HG03354 (cell line): ENCODE data around the gene CELF2.
A peak's percentile ranks its signal among the peaks of the same experiment; 100 is the strongest.

Experiments used
- ATAC-seq: cut with Tn5 transposase; IDR thresholded peaks from one replicate; pipeline ENCODE4 v1.9.1; 2021; ENCODE audit warnings: mild to moderate bottlenecking; ENCODE audit not compliant: unreplicated experiment, poor library complexity, severe bottlenecking

The CELF2 gene

GRCh38 chr10:11276449-11276990 is 258.8 kb downstream of the CELF2 start:
- no peak for ATAC-seq

- no peak for ATAC-seq
Observed at GRCh38 chr10:11279314-11279713, 261.6 kb downstream of the CELF2 start.

GRCh38 chr10:11280187-11280932 is 262.7 kb downstream of the CELF2 start:
- no peak for ATAC-seq

GRCh38 chr10:11282156-11282555 is 264.5 kb downstream of the CELF2 start:
- no peak for ATAC-seq

- ATAC-seq = no peak
Observed at GRCh38 chr10:11282661-11283060, 265.0 kb downstream of the CELF2 start.

GRCh38 chr10:11284291-11285085 is 266.8 kb downstream of the CELF2 start:
- no peak for ATAC-seq

- ATAC-seq = no peak
Observed at GRCh38 chr10:11285171-11285570, 267.5 kb downstream of the CELF2 start.

GRCh38 chr10:11286261-11286852 is 268.7 kb downstream of the CELF2 start:
- ATAC-seq = peak; percentile 84

- ATAC-seq = no peak
Observed at GRCh38 chr10:11288302-11288701, 270.6 kb downstream of the CELF2 start.

GRCh38 chr10:11290156-11290890 is 272.7 kb downstream of the CELF2 start:
- no peak for ATAC-seq

GRCh38 chr10:11292576-11293302 is 275.1 kb downstream of the CELF2 start:
- ATAC-seq = no peak

GRCh38 chr10:11293332-11293731 is 275.7 kb downstream of the CELF2 start:
- ATAC-seq = no peak

- ATAC-seq = no peak
Observed at GRCh38 chr10:11294831-11295450, 277.3 kb downstream of the CELF2 start.

GRCh38 chr10:11295492-11295891 is 277.8 kb downstream of the CELF2 start:
- ATAC-seq = no peak

- ATAC-seq = no peak
Observed at GRCh38 chr10:11297136-11297535, 279.5 kb downstream of the CELF2 start.

GRCh38 chr10:11298116-11298515 is 280.4 kb downstream of the CELF2 start:
- ATAC-seq = no peak

- ATAC-seq = no peak
Observed at GRCh38 chr10:11299125-11299524, 281.5 kb downstream of the CELF2 start.

- ATAC-seq = no peak
Observed at GRCh38 chr10:11300026-11300425, 282.4 kb downstream of the CELF2 start.

- no peak for ATAC-seq
Observed at GRCh38 chr10:11300563-11300962, 282.9 kb downstream of the CELF2 start.
